Natural killer cell (primary cell): ENCODE measurements around the gene MAP4K2. TPM values are rescaled to one million over a fixed set of nuclear protein-coding genes. Genes with fewer than 3 reads are reported as not detected.

Experiments used
- ATAC-seq, 3 donors: fragments of 150-1000 bp in 2 of 3; fragments of 200-7000 bp in 1 of 3; cut with Tn5 transposase; 1 replicate in 1 of 3; 2 replicates in 2 of 3; pipeline ENCODE4 v1.10.0; 2021; ENCODE audit warnings: mild to moderate bottlenecking in 2 of 3, moderate library complexity in 2 of 3
- DNase-seq, 2 donors: peaks; one replicate each; pipeline versions ENCODE4 v3.0.0 to v3.0.0-alpha.2; 2013 to 2021; ENCODE audit warnings: mixed read lengths in 1 of 2
- H3K27ac ChIP-seq: one replicate; pipeline ENCODE4 v1.5.1; 2013; ENCODE audit warnings: mild to moderate bottlenecking, low read length
- H3K27me3 ChIP-seq: one replicate; pipeline ENCODE4 v1.6.1; 2013; ENCODE audit warnings: low read length; ENCODE audit not compliant: control insufficient read depth, insufficient read depth
- H3K36me3 ChIP-seq: one replicate; pipeline ENCODE4 v1.6.1; 2013; ENCODE audit warnings: low read length; ENCODE audit not compliant: control insufficient read depth, insufficient read depth
- H3K4me1 ChIP-seq: one replicate; pipeline ENCODE4 v1.6.1; 2013; ENCODE audit warnings: low read length; ENCODE audit not compliant: control insufficient read depth, insufficient read depth
- H3K4me3 ChIP-seq: one replicate; pipeline ENCODE4 v1.5.1; 2013; ENCODE audit warnings: low read length
- H3K9me3 ChIP-seq: one replicate; pipeline ENCODE4 v1.6.1; 2013; ENCODE audit warnings: low read length; ENCODE audit not compliant: control insufficient read depth, insufficient read depth
- H3K27ac Mint-ChIP-seq, 2 donors: one replicate each; pipeline ENCODE4 v1.8.0; 2022; ENCODE audit warnings: mild to moderate bottlenecking in 2 of 2, mixed read lengths in 2 of 2, moderate library complexity in 1 of 2
- H3K27me3 Mint-ChIP-seq, 2 donors: one replicate each; pipeline ENCODE4 v1.8.0; 2022; ENCODE audit warnings: low read depth in 2 of 2, mixed read lengths in 2 of 2
- H3K36me3 Mint-ChIP-seq: one replicate; pipeline ENCODE4 v1.8.0; 2022; ENCODE audit warnings: mixed read lengths
- H3K4me1 Mint-ChIP-seq, 2 donors: one replicate each; pipeline ENCODE4 v1.8.0; 2022; ENCODE audit warnings: mixed read lengths in 2 of 2
- H3K4me3 Mint-ChIP-seq: one replicate; pipeline ENCODE4 v1.8.0; 2022; ENCODE audit warnings: mild to moderate bottlenecking, moderate library complexity, mixed read lengths
- H3K9me3 Mint-ChIP-seq, 2 donors: one replicate each; pipeline ENCODE4 v1.8.0; 2022; ENCODE audit warnings: mixed read lengths in 2 of 2
- CTCF ChIP-seq: fragments of 200-600 bp; IDR thresholded peaks from one replicate; pipeline ENCODE4 v1.8.0; 2022; ENCODE audit warnings: antibody characterized with exemption
- WGBS: methylation state at CpG from one replicate; pipeline ENCODE4 v1.1.7; 2013; ENCODE audit warnings: missing lambda C conversion rate; ENCODE audit not compliant: insufficient coverage; 5-methylcytosine and 5-hydroxymethylcytosine counted together
- intact Hi-C: fragments of 100-400 bp; cut with micrococcal nuclease; formaldehyde crosslinking; loops from one replicate; pipeline ENCODE4 v1.14.2; 2022
- total RNA-seq, 4 donors: library from RNA; stranded (reverse); fragments of 120-200 nt in 1 of 4; gene quantifications; one replicate each; pipeline versions ENCODE4 v1.2.3 to v1.2.4, GENCODE V29; 2013 to 2022

MAP4K2 gene
- total RNA-seq, 3 donors from 2014 or later (not counting 1 experiment from before 2014, with no cell fraction given), result 38.3 to 40.6 (median 38.7) TPM

- intact Hi-C loops, result no loop called here
- WGBS, result 97% methylated on average over 14 of the region's 14 CpGs
Measured at GRCh38 chr11:64791781-64792291, 11.2 kb downstream of the MAP4K2 start.

GRCh38 chr11:64790205-64791095, 12.6 kb downstream of the MAP4K2 start:
- 95% methylated on average over 24 of the region's 25 CpGs for WGBS
- H3K4me1 ChIP-seq, result no peaks in the 10 kb centered on the region
- ATAC-seq (no peak), DNase-seq (no peak)
- no peaks in the 10 kb centered on the region for H3K9me3 ChIP-seq
- no peaks in the 10 kb centered on the region for H3K27me3 Mint-ChIP-seq
- peaks cover 6 to 10% of the 10 kb centered on the region in 2 donors for H3K4me1 Mint-ChIP-seq
- H3K27me3 ChIP-seq, result no peaks in the 10 kb centered on the region
- TF ChIP-seq CTCF, result no peak
- no peaks in the 10 kb centered on the region for H3K36me3 Mint-ChIP-seq
- no peaks in the 10 kb centered on the region for H3K9me3 Mint-ChIP-seq
- H3K27ac Mint-ChIP-seq, result no peak overlapping the region
- no peak overlapping the region for H3K4me3 ChIP-seq
- H3K4me3 Mint-ChIP-seq, result no peak overlapping the region
- H3K27ac ChIP-seq, result no peak overlapping the region
- peaks cover 19% of the 10 kb centered on the region for H3K36me3 ChIP-seq
- intact Hi-C loops, result no loop called here

More at GRCh38 chr11:64791781-64792291, 11.2 kb downstream of the MAP4K2 start:
- no peak overlapping the region for H3K27ac Mint-ChIP-seq
- DNase-seq (no peak), ATAC-seq (no peak)
- peaks cover 29% of the 10 kb centered on the region for H3K36me3 ChIP-seq
- no peaks in the 10 kb centered on the region for H3K27me3 ChIP-seq
- H3K27ac ChIP-seq, result no peak overlapping the region
- no peaks in the 10 kb centered on the region for H3K27me3 Mint-ChIP-seq
- H3K36me3 Mint-ChIP-seq, result no peaks in the 10 kb centered on the region
- H3K4me1 Mint-ChIP-seq, result peaks cover 6 to 10% of the 10 kb centered on the region in 2 donors
- H3K4me3 ChIP-seq, result no peak overlapping the region
- H3K9me3 ChIP-seq, result no peaks in the 10 kb centered on the region
- TF ChIP-seq CTCF, result no peak
- H3K4me3 Mint-ChIP-seq, result no peak overlapping the region
- H3K4me1 ChIP-seq, result no peaks in the 10 kb centered on the region
- no peaks in the 10 kb centered on the region for H3K9me3 Mint-ChIP-seq

- H3K4me3 ChIP-seq, result no peak overlapping the region
- no peaks in the 10 kb centered on the region for H3K4me1 ChIP-seq
- no peaks in the 10 kb centered on the region for H3K36me3 Mint-ChIP-seq
- DNase-seq (no peak), ATAC-seq (no peak)
- no peak for TF ChIP-seq CTCF
- no peaks in the 10 kb centered on the region for H3K27me3 Mint-ChIP-seq
- H3K4me3 Mint-ChIP-seq, result no peak overlapping the region
- H3K9me3 ChIP-seq, result no peaks in the 10 kb centered on the region
- 96% methylated on average over 15 of the region's 15 CpGs for WGBS
- no peak overlapping the region for H3K27ac ChIP-seq
- intact Hi-C loops, result no loop called here
- no peaks in the 10 kb centered on the region for H3K9me3 Mint-ChIP-seq
- peaks cover 6 to 10% of the 10 kb centered on the region in 2 donors for H3K4me1 Mint-ChIP-seq
- peaks cover 19% of the 10 kb centered on the region for H3K36me3 ChIP-seq
- H3K27me3 ChIP-seq, result no peaks in the 10 kb centered on the region
- no peak overlapping the region for H3K27ac Mint-ChIP-seq
Measured at GRCh38 chr11:64789331-64790204, 13.4 kb downstream of the MAP4K2 start.
